CD4-positive, alpha-beta T cell treated with Interleukin-1 beta for 1 hour (primary cell): Measurements from ENCODE around the gene PYGO2.

Source experiments
- DNase-seq, 2 donors: peaks; one replicate each; pipeline ENCODE4 v3.0.0-alpha.2; 2020 to 2022

Gene PYGO2

GRCh38 chr1:154959426-154959780, 2.2 kb downstream of the PYGO2 start:
- no peak for DNase-seq

GRCh38 chr1:154958681-154959425, 2.7 kb downstream of the PYGO2 start:
- no peak for DNase-seq

GRCh38 chr1:154958036-154958435, 3.5 kb downstream of the PYGO2 start:
- no peak for DNase-seq

GRCh38 chr1:154957091-154957657, 4.4 kb downstream of the PYGO2 start:
- no peak for DNase-seq

GRCh38 chr1:154956544-154956941, 5.0 kb downstream of the PYGO2 start:
- no peak for DNase-seq

GRCh38 chr1:154955718-154956543, 5.7 kb downstream of the PYGO2 start, which contains the start of gene PBXIP1:
Gene PBXIP1, minus strand, starts transcription at chr1:154956099. Its CDS starts 2,378 bp downstream, at chr1:154953721.
- peak; percentile 91 to 96 for DNase-seq

GRCh38 chr1:154955039-154955717, 6.4 kb downstream of the PYGO2 start:
- peak; percentile 98 for DNase-seq

GRCh38 chr1:154954541-154954940, 7.0 kb downstream of the PYGO2 start:
- DNase-seq, result no peak

GRCh38 chr1:154953611-154954038, 8.0 kb downstream of the PYGO2 start:
- no peak for DNase-seq

GRCh38 chr1:154952664-154953063, 8.9 kb downstream of the PYGO2 start:
- no peak for DNase-seq

- peak; percentile 72 to 80 for DNase-seq
These were observed 9.5 kb downstream of the PYGO2 start for GRCh38 chr1:154951901-154952657.

GRCh38 chr1:154948079-154948478, 13.5 kb downstream of the PYGO2 start:
- no peak for DNase-seq

- no peak for DNase-seq
These were observed 15.4 kb downstream of the PYGO2 start for GRCh38 chr1:154945962-154946850.

- no peak for DNase-seq
These were observed 16.2 kb downstream of the PYGO2 start for GRCh38 chr1:154945160-154945961.

GRCh38 chr1:154944401-154945159, 17.0 kb downstream of the PYGO2 start:
- no peak for DNase-seq

GRCh38 chr1:154943649-154944400, 17.8 kb downstream of the PYGO2 start:
- peak in 1 of 2 donors; percentile 44 for DNase-seq

- no peak for DNase-seq
These were observed 20.1 kb downstream of the PYGO2 start for GRCh38 chr1:154941333-154942013.

GRCh38 chr1:154940651-154941194, 20.9 kb downstream of the PYGO2 start:
- no peak for DNase-seq
